Measurements from ENCODE around the gene LAPTM4A.

- no peak for TF ChIP-seq CTCF (conservative IDR thresholded peaks at IDR 0.05; ENCODE audit: low read depth, low read length)
- TF ChIP-seq EZH2 (IDR thresholded peaks at IDR 0.05; ENCODE audit: low read length, unreplicated experiment): no peak
- no peak for TF ChIP-seq EZH2phosphoT487 (IDR thresholded peaks at IDR 0.05; ENCODE audit: borderline replicate concordance, low read length)
Measured at GRCh38 chr2:20027260-20027677, 24.2 kb downstream of the LAPTM4A start.
